HT-29 (cell line): ENCODE results near the gene CFAP97. TPM values are rescaled to one million over a fixed set of nuclear protein-coding genes. Genes with fewer than 3 reads are reported as not detected.

Experiments used
- DNase-seq: peaks from one replicate; pipeline ENCODE4 v3.0.0-alpha.2; 2015; ENCODE audit warnings: low spot score
- total RNA-seq: library from RNA; depleted of rRNA; stranded (reverse); fragments of >200 nt; shearing (Covaris generic); gene quantifications from 2 replicates; pipeline ENCODE4 v1.2.3, GENCODE V29; 2014; rRNA removed

Gene CFAP97
- total RNA-seq, 1 experiment from 2014 or later, result 8.0 TPM

GRCh38 chr4:185110375-185110823 is 93.4 kb downstream of the CFAP97 start:
- no peak for DNase-seq

- no peak for DNase-seq
Observed at GRCh38 chr4:185109736-185110135, 94.1 kb downstream of the CFAP97 start.

Other genes with a start within 250 kb of the CFAP97 start
- not detected in 2 replicates for gene HELT, start 185.5 kb downstream of the CFAP97 start, total RNA-seq
- 11.6 and 12.8 TPM in 2 replicates for gene SLC25A4, start 60.7 kb downstream of the CFAP97 start, total RNA-seq
- 3.3 and 4.8 TPM in 2 replicates for gene SNX25, start 5.6 kb upstream of the CFAP97 start, total RNA-seq
- 0.13 and 0.61 TPM in 2 replicates for gene LRP2BP, start 191.9 kb upstream of the CFAP97 start, total RNA-seq
- 6.7 and 10.4 TPM in 2 replicates for gene ANKRD37, start 192.8 kb upstream of the CFAP97 start, total RNA-seq
- 4.5 and 5.2 TPM in 2 replicates for gene UFSP2, start 222.0 kb upstream of the CFAP97 start, total RNA-seq